AG09319 (cell line): ENCODE results near the gene PROSER2.

Source experiments
- DNase-seq: peaks from one replicate; pipeline ENCODE4 v3.0.0-alpha.2; 2010; ENCODE audit warnings: low read depth; ENCODE audit errors: extremely low read depth
- CTCF ChIP-seq: IDR thresholded peaks from 2 replicates; pipeline ENCODE4 v1.5.1; 2011; ENCODE audit warnings: low read depth, mild to moderate bottlenecking, inconsistent platforms, low read length, moderate library complexity

PROSER2 gene

GRCh38 chr10:11823122-11823988 lies at the start of gene PROSER2:
Gene PROSER2 (plus strand): TSS chr10:11823356. CDS start chr10:11852078, 28,722 bp downstream.
- no peak for DNase-seq
- TF ChIP-seq CTCF = no peak

- no peak for TF ChIP-seq CTCF
- DNase-seq = no peak
Measured at GRCh38 chr10:11773761-11774441, 49.3 kb upstream of the PROSER2 start.

GRCh38 chr10:11775412-11775811 lies 47.7 kb upstream of the PROSER2 start:
- no peak for DNase-seq
- TF ChIP-seq CTCF = no peak

- DNase-seq = no peak
- no peak for TF ChIP-seq CTCF
Measured at GRCh38 chr10:11776080-11776479, 47.1 kb upstream of the PROSER2 start.

DNA sequence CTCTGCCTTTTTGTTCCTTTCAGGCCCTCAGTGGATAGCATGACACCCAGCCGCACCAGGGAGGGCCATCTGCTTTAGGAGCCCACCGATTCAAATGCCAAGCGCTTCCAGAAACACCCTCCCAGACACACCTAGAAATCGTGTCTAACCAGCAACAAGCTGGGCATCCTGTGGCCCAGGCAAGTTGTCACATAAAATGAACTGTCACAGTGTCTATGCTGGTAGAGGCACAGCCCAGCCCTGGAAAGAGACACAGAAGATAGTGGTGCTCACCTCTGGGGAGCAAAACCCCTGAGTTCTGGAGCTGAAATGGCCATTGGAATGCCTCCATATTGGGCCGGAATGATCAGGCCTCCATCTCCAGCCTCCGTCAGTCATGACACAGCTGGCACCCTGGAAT lies 42.0 kb upstream of the PROSER2 start:
- no peak for TF ChIP-seq CTCF

GRCh38 chr10:11782793-11783557 lies 40.2 kb upstream of the PROSER2 start:
- TF ChIP-seq CTCF = peak; percentile 71
- peak; percentile 18 for DNase-seq

More for the DNA sequence above, 42.0 kb upstream of the PROSER2 start:
- no peak for DNase-seq
